HG02943 (cell line): ENCODE data around the gene HAND2.

Source experiments
- ATAC-seq: cut with Tn5 transposase; IDR thresholded peaks from one replicate; pipeline ENCODE4 v1.9.1; 2021; ENCODE audit warnings: mild to moderate bottlenecking, low read depth, moderate library complexity; ENCODE audit not compliant: unreplicated experiment

HAND2 gene

DNA sequence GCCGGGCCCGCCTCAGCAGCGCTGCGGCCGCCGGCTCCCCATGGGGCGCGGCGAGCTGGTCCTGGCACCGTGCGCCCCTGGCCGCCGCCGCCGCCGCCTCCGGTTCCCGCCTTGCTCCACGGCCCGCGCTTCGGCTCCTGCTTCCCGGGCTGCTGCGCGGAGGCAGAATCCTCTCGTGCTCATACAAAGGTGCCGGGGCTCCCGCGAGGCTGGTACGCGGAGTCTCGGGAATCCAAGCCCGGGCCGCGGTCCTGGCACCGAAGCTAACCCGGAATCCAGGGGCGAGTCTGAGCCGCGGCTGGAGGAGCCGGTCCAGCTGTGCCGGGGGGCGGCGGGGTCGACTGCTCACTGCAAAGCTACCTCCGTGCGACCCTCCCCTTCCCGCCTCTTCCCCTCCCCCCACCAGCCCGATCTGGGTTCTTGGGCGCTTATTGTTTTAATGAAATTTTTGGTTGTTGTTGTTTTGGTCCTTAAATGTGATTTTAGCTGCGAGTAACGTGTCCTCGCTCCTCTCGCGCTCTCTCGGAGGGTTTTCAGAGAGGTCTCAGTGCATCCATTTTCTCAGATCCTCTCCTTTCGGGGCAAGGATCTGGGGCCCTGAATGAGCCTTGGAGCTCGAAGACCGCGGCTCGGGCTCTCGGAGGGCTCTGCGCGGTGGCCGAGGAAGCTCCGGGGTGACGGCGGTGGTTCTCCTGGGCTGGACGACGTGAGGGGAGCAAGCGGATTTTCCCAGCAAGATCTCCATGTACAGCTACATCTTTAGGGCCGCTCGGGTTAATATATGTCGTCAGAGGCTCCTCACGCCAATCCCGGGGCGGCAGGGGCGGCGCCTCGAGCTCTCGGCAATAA is at the start of gene HAND2:
Gene HAND2 (minus strand): TSS at position 753 of the 849 bp plus-strand sequence. CDS start 940 bp downstream, outside the sequence.
- ATAC-seq: no peak

DNA sequence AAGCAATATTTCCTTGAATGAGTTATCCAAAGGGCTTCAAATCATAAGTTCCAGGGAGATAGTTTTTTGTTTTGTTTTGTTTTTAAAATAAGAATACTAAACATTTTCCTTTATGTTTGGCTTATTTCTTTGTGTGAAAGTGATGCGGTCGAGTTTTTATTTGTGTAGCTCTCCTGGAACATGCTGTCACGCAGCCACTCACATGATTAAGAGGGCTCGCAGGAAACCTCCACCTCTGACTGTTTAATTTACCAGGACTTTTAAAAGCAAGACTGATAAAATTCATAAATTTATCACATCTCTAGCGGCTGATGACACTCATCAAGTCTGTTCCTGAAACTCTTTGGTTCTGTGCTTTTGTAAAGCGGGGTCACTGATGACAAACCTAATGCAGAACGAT is 48.9 kb upstream of the HAND2 start:
- ATAC-seq: no peak

DNA sequence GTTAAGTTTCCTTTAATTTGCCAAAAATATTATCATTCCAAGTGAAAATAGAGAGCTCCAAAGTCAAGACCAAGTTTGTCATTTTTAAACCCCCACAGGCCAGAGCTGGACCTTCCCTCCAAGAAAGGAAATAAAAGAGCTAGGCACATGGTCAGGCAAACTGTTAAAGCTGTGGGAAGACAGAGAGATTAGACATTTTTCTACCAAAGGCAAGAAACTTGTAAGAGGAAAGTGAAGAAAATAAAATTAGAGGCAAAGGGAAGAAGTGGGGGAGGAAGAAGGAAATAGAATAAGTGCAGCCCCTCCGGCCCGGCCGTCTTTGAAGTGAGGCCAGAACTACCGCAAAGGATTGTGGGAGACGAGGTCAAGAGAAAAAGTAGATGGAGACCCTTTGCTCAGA is 47.9 kb upstream of the HAND2 start:
- ATAC-seq: no peak

DNA sequence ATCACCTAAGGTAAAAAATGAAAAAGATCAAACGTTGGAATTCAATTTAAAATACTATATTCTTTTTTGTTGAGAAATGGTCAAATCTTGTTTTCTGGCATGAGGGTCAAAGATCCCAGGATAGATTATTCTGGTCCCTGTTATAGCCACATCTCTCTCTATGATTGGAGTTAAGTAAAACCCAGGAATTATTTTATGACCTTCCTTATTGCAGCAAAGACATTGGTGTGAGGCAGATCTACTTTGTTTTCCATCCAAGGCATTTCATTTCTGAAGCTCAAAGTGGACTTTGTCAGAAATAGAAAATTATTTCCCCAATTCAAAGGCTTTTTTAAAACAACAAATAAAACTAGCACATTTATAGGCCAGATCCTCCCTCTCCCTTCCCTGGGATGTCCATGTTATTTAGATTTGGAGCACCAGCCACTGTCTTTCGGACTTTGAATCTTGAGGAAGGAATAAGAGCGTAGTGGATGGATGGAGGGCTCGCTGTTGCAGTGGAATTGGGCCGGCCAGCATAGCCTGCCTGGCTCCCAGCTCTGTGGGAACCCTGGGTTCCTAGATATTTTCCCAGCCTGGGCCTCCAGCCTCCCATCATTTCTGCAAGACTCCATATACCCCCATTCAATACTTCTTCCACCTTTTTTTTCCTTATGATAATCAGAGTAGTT is 45.6 kb upstream of the HAND2 start:
- no peak for ATAC-seq

DNA sequence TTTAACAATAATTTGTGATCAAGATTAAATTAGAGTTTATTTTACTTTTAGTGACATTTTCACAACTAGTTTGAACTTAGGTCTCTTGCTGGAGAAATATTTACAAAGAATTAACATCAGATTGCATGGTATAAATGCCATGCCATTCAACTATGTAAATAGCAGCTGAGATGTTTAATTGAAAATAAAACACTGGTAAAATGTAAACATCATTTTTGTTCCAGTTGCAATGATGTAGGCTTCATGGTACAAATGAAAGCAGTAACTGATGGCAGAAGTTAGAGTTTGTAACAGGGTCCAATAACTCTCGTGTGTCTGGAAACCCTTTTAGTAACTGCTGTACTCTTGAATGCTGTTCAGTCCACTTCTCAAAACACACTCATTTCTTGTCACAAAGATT is 43.7 kb upstream of the HAND2 start:
- ATAC-seq: no peak

DNA sequence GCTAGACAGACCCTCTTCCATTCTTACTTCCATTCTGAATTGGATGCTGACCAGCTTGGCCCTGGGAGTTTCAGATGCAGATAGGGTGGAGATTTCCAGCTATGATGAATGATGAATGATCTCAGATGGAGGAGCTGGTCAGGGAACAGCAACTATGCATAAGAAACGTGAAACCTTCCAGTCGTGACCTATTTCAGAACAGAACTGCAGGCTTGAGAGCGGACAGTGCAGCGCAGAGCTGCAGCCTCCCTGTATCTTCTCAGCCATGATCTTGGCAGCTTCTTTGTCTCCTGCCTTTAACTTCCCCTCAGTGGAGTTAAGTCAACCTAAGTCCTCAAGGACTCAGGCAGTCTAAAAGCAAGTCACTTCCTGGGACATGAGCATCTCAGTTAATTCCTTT is 43.3 kb upstream of the HAND2 start:
- ATAC-seq: no peak

DNA sequence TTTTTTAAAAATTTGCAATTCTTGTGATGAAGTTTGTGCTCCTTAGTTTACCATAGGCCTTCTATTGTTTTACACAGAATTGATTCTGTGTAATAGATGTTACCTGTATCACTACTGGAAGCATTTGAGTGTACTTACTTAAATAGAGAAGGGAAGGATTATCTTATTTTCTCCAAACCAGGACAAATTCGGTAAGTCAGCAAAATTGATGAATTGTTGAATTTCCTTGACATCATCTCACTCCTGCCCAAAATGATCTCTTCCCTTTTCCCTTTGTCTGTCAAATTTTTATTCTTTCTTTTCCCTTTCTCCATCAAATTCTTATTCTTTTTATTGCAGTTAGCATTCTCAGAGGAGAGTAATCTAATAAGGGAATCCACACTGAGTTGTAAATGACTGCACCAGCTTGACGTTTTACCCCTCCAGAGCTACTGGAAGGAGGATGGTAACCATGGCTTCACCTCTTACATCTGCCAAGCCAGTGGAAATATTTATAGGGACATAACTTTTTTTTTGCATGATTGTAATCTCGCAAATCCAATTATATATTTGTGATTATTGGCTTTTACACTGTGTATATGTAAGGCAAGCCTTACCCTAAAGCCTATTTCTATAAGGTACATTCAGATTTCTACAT is 42.6 kb upstream of the HAND2 start:
- ATAC-seq: no peak

DNA sequence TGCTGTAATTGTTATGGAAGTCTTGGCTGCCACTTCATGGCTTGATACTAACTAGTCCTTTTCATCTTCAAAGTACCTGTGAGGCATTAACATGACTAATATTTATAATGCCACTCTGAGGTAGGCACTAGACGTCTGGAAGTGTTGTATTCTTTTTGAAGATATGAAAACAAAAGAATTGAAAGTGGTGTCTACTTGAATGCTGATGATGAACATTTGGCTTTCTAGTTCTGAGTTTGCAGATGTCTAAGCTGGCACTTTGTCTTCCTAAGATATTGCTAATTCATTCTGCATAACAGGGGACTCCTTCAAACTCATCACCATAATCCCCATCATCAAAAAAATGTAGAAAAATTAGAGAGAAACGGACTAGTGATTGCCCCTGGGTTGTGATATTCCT is 41.6 kb upstream of the HAND2 start:
- no peak for ATAC-seq

DNA sequence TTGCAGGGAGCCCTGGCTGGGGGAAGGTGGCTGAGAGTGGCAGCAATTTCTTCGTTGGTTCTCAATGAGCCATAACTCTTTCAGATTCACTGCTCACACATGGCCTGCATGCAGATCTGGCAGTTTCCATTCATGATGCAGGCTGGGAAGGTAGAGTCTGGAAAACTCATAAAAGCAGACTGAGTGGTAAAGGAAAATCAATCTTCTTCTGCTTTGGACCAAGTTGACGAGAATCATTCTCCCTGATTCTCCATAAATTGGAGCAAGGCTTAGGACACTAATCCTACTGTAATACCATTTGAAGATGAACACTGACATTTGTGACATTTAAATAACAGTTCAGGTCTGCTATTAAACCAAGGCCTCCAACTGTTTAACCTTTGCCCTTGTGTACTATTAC is 35.3 kb upstream of the HAND2 start:
- ATAC-seq: no peak

DNA sequence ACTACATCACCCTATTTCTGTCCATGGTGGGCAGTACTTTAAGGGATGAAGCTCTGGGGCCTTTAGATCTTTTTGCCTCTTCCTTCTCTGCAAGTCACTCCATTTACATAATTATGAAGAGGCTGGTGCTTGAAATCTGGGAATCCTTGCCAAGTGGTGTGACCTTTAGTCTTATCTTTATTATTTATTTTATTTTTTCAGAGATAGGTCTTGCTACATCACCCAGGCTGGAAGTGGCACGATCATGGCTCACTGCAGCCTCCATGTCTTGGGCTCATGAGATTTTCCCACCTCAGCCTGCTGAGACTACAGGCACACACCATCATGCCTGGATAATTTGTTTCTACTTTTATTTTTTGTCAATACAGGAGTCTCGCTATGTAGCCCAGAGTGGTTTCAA is 34.4 kb upstream of the HAND2 start:
- ATAC-seq: no peak

DNA sequence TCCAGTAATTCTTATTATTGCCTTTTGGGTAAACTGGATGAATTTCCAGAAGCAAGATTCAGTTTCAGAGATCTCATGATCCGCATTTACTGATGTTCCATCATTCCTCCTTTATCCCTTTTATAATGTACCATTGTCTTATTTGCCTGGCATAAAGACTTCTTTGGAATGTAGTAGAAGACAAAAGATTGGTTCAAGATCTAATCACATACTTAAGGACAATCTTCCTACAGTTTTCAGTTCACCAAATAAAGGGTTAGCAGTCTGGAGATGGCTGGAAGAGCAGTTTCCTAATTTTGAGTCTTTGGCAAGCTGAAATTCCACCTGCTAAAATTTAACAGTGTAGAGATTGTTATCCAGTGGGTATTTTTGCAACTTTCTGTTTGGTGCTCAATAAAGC is 30.9 kb upstream of the HAND2 start:
- no peak for ATAC-seq

DNA sequence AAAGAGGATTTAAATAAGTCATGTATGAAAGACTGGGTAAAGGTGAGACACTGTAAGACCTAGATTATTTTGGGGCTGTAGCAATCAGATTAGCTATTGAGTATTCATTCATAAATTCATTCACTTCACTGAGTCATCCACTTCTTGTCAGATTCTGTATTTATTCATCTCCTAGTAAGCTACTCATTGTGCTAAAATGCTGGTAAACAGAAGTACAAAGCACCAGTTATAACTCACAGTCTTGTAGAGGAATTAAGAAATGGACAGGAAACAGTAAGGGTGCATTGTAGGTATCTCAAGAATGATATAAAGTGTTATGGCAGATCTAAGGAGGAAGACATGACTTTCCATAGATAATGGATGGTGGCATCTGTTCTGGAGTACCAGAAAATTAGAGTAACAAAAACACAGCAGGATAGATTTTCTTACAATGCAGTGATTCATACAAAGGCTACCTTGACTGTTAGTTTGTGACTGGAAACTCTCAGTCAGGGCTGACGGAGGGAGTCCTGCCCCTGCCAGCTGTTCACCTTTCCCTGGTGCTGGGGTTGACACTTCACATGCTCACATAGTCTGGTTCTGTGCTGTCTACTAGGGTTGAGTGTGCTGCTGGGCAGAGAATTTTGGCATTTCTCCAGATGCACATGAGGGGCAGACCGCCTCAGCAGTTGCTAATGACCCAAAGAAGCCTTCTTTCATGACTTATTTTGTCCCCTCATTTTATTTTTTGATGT is 26.5 kb upstream of the HAND2 start:
- ATAC-seq: no peak

DNA sequence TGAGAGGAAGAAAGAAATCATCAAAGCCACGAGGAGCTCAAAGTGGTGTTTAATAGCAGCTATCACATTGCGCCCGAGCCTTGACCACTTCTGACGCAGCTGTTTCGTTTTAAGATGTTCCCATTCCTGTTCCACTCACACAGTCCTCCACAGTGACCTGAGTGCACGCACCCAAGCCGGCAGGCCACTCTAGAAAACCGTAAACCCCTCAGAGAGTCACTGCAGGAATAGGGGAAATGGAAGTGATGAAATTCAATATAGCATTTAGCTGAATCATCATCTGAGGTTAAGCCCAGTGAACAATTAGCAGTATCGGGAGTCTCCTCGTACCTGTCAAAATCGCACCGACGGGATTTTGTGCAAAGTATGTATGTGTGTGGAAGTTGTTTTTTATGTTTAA is 17.9 kb upstream of the HAND2 start:
- ATAC-seq: no peak

DNA sequence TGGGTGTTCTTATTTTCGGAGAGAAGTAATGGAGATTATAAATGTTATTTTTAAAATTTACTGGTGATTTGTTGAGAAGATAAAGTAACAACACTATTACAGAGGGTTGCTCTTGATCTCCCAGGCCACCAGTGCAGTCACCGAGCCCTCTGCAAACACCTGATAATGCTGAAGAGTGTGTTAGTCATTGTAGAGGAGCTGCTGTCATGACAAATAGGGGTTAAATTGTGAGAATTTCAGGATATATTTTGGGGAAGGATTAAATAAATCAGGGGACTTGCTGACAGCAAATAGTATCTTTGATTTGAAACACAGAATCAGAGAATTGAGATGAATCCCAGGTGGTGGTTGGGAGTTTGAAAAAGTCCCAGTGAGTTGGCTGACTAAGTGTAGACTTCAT is 16.7 kb upstream of the HAND2 start:
- ATAC-seq: no peak

DNA sequence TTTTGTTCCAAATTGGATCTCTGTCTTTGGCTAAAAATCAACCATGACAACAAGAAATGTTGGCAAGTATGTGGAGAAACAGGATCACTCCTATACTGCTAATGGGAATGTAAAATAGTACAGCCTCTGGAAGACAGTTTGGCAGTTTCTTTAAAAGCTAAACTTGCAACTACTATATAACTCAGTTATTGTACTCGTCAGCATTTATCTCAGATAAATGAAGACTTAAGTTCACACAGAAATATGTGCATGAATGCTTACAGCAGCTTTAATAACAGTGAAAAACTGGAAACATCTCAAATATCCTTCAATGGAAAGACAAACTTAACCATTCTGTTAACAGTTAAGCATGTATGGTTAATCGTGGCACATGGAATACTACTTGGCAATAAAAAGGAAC is 15.4 kb upstream of the HAND2 start:
- ATAC-seq: no peak

DNA sequence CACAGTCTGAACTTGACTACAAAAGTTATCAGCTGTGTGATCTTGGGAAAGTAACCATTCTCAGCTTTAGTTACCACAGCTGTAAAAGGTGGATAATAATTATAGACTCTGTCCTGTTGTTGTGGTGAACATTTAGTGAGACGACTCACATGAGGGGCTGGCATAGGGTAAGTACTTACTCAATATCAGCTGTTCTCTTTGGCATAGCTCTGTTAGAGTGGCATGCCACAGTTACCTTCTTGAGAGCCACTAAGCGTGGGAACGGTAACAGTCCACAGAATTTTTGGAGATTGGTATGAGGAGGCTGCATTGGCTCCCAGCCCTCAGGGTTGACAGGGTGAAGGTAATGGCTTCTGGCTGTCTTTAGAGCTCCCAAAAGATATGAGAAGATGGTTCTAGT is 13.2 kb upstream of the HAND2 start:
- ATAC-seq: no peak

DNA sequence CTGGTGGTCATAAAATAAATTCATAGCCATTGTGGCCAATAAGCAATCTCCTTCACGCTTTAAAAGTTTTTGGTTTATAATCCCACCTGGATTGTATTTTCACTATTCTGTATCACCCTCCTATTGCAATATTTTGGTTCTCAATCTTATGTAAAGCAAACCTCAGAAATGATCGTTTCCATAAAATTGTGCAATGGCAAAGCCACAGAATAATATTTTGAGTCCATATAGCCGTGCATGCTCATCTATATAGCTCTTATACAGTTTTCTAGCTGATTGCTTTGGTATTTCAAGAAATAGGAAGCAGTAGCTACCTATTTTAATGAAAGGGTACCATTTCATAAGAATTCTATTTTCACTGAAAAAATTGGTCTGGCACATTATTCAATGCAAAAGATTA is 10.0 kb upstream of the HAND2 start:
- no peak for ATAC-seq

DNA sequence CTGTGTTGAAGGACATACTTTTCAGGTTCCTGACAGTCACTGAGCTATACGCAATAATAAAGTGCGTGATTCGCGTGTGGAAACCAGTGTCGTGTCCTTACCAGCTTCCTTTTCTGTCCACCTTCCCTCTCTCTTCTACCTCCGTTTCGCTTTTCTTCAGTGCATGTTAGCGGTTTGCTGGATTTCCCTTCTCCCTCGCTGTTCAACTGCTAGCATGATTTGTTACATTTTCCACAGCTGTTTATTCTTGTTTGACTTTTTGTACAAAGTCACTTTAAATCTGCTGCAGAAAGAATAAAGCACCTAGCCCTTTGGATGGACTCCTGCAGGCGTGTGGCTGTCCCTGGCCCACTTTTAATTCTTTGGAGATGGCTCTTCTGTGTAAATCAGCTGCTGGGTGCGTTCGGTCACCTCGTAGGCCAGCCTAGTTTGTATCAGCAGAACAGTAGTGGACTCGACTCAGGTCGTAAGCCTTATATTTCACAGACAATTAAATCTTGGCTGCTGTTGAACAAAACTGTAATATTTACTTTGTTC is 8.9 kb upstream of the HAND2 start:
- ATAC-seq: no peak

DNA sequence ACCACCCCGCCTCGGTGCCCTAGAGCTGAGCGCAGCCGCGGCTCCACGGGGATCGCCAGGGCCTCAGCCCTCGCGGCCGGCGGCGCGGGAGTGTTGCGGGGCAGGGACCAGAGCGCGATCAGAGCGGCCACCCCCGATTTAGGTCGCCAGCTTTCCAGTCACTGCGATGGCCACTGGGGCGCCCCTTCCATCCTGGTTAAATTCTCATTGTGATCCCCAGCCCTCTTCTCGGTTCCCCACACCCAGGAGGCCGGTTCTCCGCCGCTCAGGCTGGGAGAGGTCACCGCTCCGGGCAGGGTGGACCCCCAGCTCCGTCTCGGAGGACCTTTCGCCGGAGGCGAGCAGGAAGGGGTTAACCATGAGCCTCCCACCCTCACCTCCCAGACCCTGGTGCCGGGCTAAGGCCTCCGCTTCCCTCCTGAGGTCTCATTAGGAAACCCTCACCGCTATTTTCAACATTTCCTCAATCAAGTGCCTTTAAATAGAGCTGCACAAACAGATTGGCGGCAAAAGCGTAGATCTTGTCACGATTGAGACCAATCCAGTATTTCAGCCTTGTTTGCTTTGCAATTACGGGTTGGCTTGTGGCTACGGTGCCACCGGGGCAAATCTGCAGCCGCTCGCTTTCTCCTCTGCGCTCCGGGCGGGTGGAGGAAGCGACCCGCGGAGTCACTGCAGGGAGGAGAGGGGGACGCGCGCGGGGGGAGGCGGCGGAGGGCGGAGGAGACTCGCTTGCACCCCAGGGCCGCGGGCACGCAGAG is 8.3 kb upstream of the HAND2 start:
- ATAC-seq: no peak

DNA sequence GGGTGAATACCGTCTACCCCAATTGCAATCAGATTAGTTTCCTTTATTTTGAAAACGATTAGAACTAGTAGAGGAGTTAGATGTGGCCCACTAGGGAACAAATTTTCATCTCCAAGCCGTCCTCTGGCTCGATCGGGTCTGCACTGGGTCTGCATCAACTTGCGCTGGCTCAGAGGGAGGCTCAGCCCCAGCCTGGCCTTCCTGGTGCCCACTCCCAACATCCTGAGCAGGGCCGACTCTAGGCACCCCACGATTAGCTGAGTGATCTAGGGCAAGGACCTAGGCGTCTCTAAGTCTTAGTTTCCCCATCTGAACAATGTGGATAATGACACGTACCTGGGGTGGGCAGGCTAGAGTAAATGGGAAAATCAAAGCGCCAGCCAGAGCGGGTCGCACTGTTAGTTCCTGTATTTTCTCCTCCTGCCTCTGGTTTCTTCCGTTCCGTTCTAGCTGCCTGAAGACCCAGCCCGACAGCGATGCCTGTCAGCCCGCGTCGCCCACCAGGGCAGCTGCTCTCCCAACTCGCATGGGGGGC is 7.7 kb upstream of the HAND2 start:
- no peak for ATAC-seq
